ENCODE data around the gene LRRC8D. TPM values are rescaled to one million over a fixed set of nuclear protein-coding genes. Genes with fewer than 3 reads are reported as not detected.

Gene LRRC8D
- total RNA-seq, 1 donor from 2014 or later = 33.9 TPM

DNA sequence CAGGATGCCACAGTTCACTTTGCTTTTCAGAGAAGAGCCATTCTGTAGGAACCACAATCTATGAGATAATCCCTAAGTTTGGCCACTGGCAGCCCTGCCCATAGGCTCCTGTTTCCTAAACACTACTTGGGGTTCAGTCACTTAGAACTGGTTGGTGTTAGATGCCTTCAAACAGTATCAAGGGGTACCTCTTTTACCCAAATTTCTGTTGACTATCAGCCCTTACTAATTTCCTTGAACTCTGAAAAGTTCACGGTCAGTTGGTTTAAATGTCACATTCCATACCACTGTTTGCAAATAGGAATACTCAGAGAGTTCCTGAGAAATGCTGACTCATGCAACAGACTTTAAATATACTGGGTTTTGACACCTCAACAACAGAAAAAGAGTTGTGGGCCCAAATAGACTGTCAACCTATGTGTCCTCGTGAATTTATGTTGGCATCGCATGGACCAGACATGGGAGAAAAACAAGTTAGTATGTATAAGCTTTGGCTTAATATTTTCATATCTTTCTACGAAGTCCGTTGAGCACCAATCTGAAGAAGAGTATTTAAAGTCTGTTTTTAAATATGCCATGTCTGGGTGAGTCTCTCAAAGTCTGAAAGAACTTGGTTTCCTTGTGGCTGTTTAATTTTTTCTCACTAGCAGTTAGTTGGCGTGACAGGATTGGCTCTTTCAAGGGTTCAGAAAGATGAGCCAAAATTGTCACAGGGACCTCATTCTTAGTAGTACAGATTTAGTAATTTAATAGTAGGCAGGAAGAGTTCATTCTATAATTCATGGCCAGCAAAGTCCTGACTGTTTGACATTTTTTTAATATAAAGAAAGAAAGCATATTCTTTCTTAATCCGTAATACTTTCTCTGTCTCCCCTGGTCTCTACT, 117.6 kb downstream of the LRRC8D start:
- Mint-ChIP-seq H3K9me3 (ENCODE audit: unreplicated experiment) (no peaks in the 10 kb centered on the region), H3K27me3 (ENCODE audit: unreplicated experiment) (no peaks in the 10 kb centered on the region), H3K36me3 (ENCODE audit: low read depth, unreplicated experiment) (peaks cover 14% of the 10 kb centered on the region), H3K4me3 (ENCODE audit: unreplicated experiment) (no peak overlapping the region), H3K4me1 (ENCODE audit: unreplicated experiment) (peaks cover 4% of the 10 kb centered on the region), H3K27ac (ENCODE audit: unreplicated experiment) (no peak overlapping the region)
- DNase-seq (ENCODE audit: low spot score) = no peak
- TF ChIP-seq, protein P1, sequence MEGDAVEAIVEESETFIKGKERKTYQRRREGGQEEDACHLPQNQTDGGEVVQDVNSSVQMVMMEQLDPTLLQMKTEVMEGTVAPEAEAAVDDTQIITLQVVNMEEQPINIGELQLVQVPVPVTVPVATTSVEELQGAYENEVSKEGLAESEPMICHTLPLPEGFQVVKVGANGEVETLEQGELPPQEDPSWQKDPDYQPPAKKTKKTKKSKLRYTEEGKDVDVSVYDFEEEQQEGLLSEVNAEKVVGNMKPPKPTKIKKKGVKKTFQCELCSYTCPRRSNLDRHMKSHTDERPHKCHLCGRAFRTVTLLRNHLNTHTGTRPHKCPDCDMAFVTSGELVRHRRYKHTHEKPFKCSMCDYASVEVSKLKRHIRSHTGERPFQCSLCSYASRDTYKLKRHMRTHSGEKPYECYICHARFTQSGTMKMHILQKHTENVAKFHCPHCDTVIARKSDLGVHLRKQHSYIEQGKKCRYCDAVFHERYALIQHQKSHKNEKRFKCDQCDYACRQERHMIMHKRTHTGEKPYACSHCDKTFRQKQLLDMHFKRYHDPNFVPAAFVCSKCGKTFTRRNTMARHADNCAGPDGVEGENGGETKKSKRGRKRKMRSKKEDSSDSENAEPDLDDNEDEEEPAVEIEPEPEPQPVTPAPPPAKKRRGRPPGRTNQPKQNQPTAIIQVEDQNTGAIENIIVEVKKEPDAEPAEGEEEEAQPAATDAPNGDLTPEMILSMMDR (IDR thresholded peaks at IDR 0.05; ENCODE audit: unreplicated experiment) = no peak

DNA sequence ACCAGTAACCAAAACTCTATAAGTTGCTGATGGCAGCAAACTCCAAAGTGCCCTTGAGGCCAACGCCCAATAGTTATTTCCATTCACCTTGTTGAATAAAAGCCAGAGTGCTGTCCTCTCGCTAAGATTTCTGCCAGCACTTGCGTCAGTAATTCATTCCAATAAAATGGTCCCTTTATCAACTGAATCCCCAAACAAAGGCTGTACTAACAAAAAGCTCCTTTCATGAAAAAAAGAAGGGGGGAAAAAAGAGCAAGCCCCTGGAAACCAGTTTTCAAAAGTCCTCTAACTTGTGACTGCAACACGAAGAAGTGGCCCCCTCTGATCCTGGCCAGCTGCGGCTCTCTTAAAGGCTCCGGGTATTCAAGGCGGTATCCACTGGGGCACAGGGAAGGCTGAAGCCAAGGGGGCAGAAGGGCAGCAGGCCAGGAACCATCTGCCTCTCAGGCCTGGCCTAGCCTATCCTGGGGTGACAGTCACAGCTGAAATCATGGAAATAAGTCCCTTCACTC, 118.3 kb downstream of the LRRC8D start:
- Mint-ChIP-seq H3K9me3 (ENCODE audit: unreplicated experiment) (no peaks in the 10 kb centered on the region), H3K27ac (ENCODE audit: unreplicated experiment) (no peak overlapping the region), H3K36me3 (ENCODE audit: low read depth, unreplicated experiment) (peaks cover 9% of the 10 kb centered on the region), H3K4me1 (ENCODE audit: unreplicated experiment) (peaks cover 4% of the 10 kb centered on the region), H3K4me3 (ENCODE audit: unreplicated experiment) (no peak overlapping the region), H3K27me3 (ENCODE audit: unreplicated experiment) (no peaks in the 10 kb centered on the region)
- DNase-seq (ENCODE audit: low spot score) = no peak
- TF ChIP-seq, protein P1 (IDR thresholded peaks at IDR 0.05; ENCODE audit: unreplicated experiment) = no peak

DNA sequence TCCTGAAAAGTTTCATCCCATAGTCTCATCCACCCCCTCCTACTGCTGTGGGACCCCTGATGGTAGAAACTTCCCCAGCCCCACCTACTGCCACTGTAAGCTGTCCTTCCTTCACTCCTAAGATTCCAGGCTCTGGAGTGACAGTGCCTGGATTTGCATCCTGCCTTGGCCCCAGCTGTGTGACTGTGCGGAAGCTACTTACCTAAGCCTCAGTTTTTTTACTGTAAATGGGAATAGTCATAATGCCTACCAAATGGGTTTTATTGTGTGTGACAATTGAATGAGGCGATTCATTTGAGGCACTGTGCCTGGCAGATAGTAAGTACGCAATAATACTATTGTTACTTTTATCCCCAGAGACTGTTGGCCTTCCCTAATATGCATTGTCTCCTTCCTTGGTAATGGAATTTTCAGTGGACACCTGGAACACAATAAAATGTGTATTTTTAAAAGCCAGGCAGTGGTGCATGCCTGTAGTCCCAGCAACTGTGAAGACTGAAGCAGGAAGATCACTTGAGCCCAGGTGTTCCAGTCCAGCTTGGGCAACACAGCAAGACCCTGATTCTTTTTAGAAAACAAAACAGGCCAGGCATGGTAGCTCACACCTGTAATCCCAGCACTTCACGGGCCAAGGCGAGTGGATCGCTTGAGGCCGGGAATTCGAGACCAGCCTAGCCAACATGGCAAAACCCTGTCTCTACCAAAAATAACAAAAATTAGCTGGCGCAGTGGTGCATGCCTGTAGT, 119.0 kb downstream of the LRRC8D start:
- TF ChIP-seq, protein P1 (IDR thresholded peaks at IDR 0.05; ENCODE audit: unreplicated experiment) = no peak
- Mint-ChIP-seq H3K36me3 (ENCODE audit: low read depth, unreplicated experiment) (peaks cover 9% of the 10 kb centered on the region), H3K9me3 (ENCODE audit: unreplicated experiment) (no peaks in the 10 kb centered on the region), H3K27ac (ENCODE audit: unreplicated experiment) (no peak overlapping the region), H3K4me1 (ENCODE audit: unreplicated experiment) (peaks cover 4% of the 10 kb centered on the region), H3K27me3 (ENCODE audit: unreplicated experiment) (no peaks in the 10 kb centered on the region), H3K4me3 (ENCODE audit: unreplicated experiment) (no peak overlapping the region)
- no peak for DNase-seq (ENCODE audit: low spot score)

GRCh38 chr1:89941110-89941766, 120.4 kb downstream of the LRRC8D start:
- Mint-ChIP-seq H3K27ac (ENCODE audit: unreplicated experiment) (no peak overlapping the region), H3K27me3 (ENCODE audit: unreplicated experiment) (no peaks in the 10 kb centered on the region), H3K4me1 (ENCODE audit: unreplicated experiment) (peaks cover 4% of the 10 kb centered on the region), H3K36me3 (ENCODE audit: low read depth, unreplicated experiment) (no peaks in the 10 kb centered on the region), H3K9me3 (ENCODE audit: unreplicated experiment) (no peaks in the 10 kb centered on the region), H3K4me3 (ENCODE audit: unreplicated experiment) (no peak overlapping the region)
- TF ChIP-seq, protein P1 (IDR thresholded peaks at IDR 0.05; ENCODE audit: unreplicated experiment) = no peak
- DNase-seq (ENCODE audit: low spot score) = no peak

All from endothelial cell (in vitro differentiated cells).